ENCODE data around the gene ANKRD53.

ANKRD53 gene

GRCh38 chr2:70936165-70936978 lies 42.1 kb upstream of the ANKRD53 start:
- no peak for TF ChIP-seq CTCF (IDR thresholded peaks at IDR 0.05; ENCODE audit: extremely low read depth, missing control alignments)
- no peak for DNase-seq (ENCODE audit: low spot score)

- no peak for DNase-seq (ENCODE audit: low spot score)
- TF ChIP-seq CTCF (IDR thresholded peaks at IDR 0.05; ENCODE audit: extremely low read depth, missing control alignments), result no peak
These were observed 41.2 kb upstream of the ANKRD53 start for GRCh38 chr2:70936979-70937811.

- DNase-seq (ENCODE audit: low spot score), result no peak
These were observed 40.4 kb upstream of the ANKRD53 start for GRCh38 chr2:70937866-70938585.

GRCh38 chr2:70938586-70938950 lies 39.9 kb upstream of the ANKRD53 start:
- DNase-seq (ENCODE audit: low spot score), result no peak
- no peak for TF ChIP-seq CTCF (IDR thresholded peaks at IDR 0.05; ENCODE audit: extremely low read depth, missing control alignments)

More at GRCh38 chr2:70937866-70938585, 40.4 kb upstream of the ANKRD53 start:
- no peak for TF ChIP-seq CTCF (IDR thresholded peaks at IDR 0.05; ENCODE audit: extremely low read depth, missing control alignments)

- TF ChIP-seq CTCF (IDR thresholded peaks at IDR 0.05; ENCODE audit: extremely low read depth, missing control alignments), result no peak
- DNase-seq (ENCODE audit: low spot score), result no peak
These were observed 39.2 kb upstream of the ANKRD53 start for GRCh38 chr2:70939001-70939838.

GRCh38 chr2:70939839-70940580 lies 38.4 kb upstream of the ANKRD53 start:
- no peak for DNase-seq (ENCODE audit: low spot score)

More at GRCh38 chr2:70939839-70940580, 38.4 kb upstream of the ANKRD53 start:
- no peak for TF ChIP-seq CTCF (IDR thresholded peaks at IDR 0.05; ENCODE audit: extremely low read depth, missing control alignments)
